H1 (cell line): ENCODE measurements around the gene USP17L30. TPM values are rescaled to one million over a fixed set of nuclear protein-coding genes. Genes with fewer than 3 reads are reported as not detected.
"Not testable (repeated sequence)": the region's sequence is repeated elsewhere in the genome, so short reads cannot be mapped to it uniquely, and the experiment has no call there.

Experiments used
- CTCF ChIA-PET: fragments of 300-600 bp; sonication (Branson Sonifier 250); formaldehyde crosslinking; loops from one replicate; lab custom pipeline; 2021; ENCODE audit not compliant: partially characterized antibody; lab: Charles Lee
- POLR2A ChIA-PET: fragments of 300-600 bp; sonication (Branson Sonifier 250); formaldehyde crosslinking; loops from one replicate; lab custom pipeline; 2021; ENCODE audit warnings: inconsistent platforms; ENCODE audit not compliant: partially characterized antibody; lab: Charles Lee
- DNase-seq, 2 experiments: peaks; one replicate each; pipeline versions ENCODE4 v3.0.0 to v3.0.0-alpha.2; 2010 to 2022; ENCODE audit warnings: low spot score in 2 of 2, low read depth in 1 of 2, mixed read lengths in 1 of 2
- FAIRE-seq: peaks from 2 replicates; lab custom pipeline; 2011; peaks lifted over from hg19 to GRCh38; lab: Jason Lieb, UNC
- H2AFZ ChIP-seq: 2 replicates; pipeline ENCODE4 v1.8.1; 2012; ENCODE audit warnings: low read length, inconsistent platforms
- H2AK5ac ChIP-seq: 2 replicates; pipeline ENCODE4 v1.6.1; 2013; ENCODE audit warnings: low read depth, low read length
- H2BK120ac ChIP-seq: replicated peaks from 2 replicates; pipeline ENCODE3; 2013; ENCODE audit warnings: low read depth, low read length, inconsistent platforms
- H2BK12ac ChIP-seq: 2 replicates; pipeline ENCODE4 v1.6.1; 2013; ENCODE audit warnings: low read depth, low read length
- H2BK15ac ChIP-seq: 2 replicates; pipeline ENCODE4 v1.6.1; 2013; ENCODE audit warnings: low read length
- H2BK20ac ChIP-seq: 2 replicates; pipeline ENCODE4 v1.6.1; 2013; ENCODE audit warnings: low read length
- H2BK5ac ChIP-seq: 2 replicates; pipeline ENCODE4 v1.6.1; 2013; ENCODE audit warnings: low read depth, low read length
- H3K14ac ChIP-seq: 2 replicates; pipeline ENCODE4 v1.6.1; 2013; ENCODE audit warnings: inconsistent platforms; ENCODE audit not compliant: insufficient read length
- H3K18ac ChIP-seq: 2 replicates; pipeline ENCODE4 v1.6.1; 2013; ENCODE audit warnings: low read length; ENCODE audit errors: extremely low read depth
- H3K23ac ChIP-seq: 2 replicates; pipeline ENCODE4 v1.6.1; 2013; ENCODE audit warnings: inconsistent platforms; ENCODE audit not compliant: insufficient read length
- H3K23me2 ChIP-seq: 2 replicates; pipeline ENCODE4 v1.6.1; 2013; ENCODE audit warnings: low read depth, low read length
- H3K27ac ChIP-seq: 2 replicates; pipeline ENCODE4 v1.6.1; 2011; ENCODE audit warnings: low read depth, low read length, inconsistent platforms
- H3K27me3 ChIP-seq, 4 experiments: replicated peaks in 1 of 4; 1 replicate in 1 of 4; 2 replicates in 3 of 4; pipeline versions ENCODE4 v1.6.1 to v1.8.1; 2011 to 2013; ENCODE audit warnings: low read length in 3 of 4, mild to moderate bottlenecking in 3 of 4, inconsistent platforms in 2 of 4, mixed read lengths in 2 of 4, moderate library complexity in 1 of 4; ENCODE audit not compliant: control insufficient read depth in 3 of 4, insufficient read depth in 3 of 4; ENCODE audit errors: extremely low read depth in 1 of 4
- H3K36me3 ChIP-seq, 4 experiments: 2 replicates each; pipeline versions ENCODE4 v1.6.1 to v1.8.1; 2011 to 2013; ENCODE audit warnings: mild to moderate bottlenecking in 4 of 4, low read length in 3 of 4, moderate library complexity in 2 of 4, control low read depth in 1 of 4, inconsistent platforms in 1 of 4; ENCODE audit not compliant: insufficient read depth in 4 of 4, control insufficient read depth in 2 of 4
- H3K4ac ChIP-seq: replicated peaks from 2 replicates; pipeline ENCODE3; 2013; ENCODE audit warnings: low read length, low read depth, mixed read lengths, inconsistent platforms; ENCODE audit not compliant: insufficient read length
- H3K4me1 ChIP-seq, 4 experiments: replicated peaks in 1 of 4; 1 replicate in 1 of 4; 2 replicates in 3 of 4; pipeline versions ENCODE4 v1.6.1 to v1.8.1; 2011 to 2013; ENCODE audit warnings: low read length in 3 of 4, inconsistent platforms in 2 of 4, mixed read lengths in 1 of 4; ENCODE audit not compliant: insufficient read depth in 4 of 4, control insufficient read depth in 3 of 4
- H3K4me2 ChIP-seq, 2 experiments: 2 replicates each; pipeline versions ENCODE4 v1.6.1 to v1.8.1; 2011 to 2013; ENCODE audit warnings: low read depth in 2 of 2, low read length in 2 of 2, control low read depth in 1 of 2, inconsistent platforms in 1 of 2, mild to moderate bottlenecking in 1 of 2; ENCODE audit not compliant: insufficient read depth in 1 of 2
- H3K4me3 ChIP-seq, 4 experiments: fragments of 200-600, 300-600 bp in 1 of 4; sonication (generic), shearing (Covaris generic), sonication (Bioruptor Twin) in 1 of 4; 2 replicates each; pipeline versions ENCODE4 v1.5.1 to v1.8.1; 2011 to 2016; ENCODE audit warnings: low read length in 4 of 4, low read depth in 3 of 4, control low read depth in 2 of 4, inconsistent platforms in 2 of 4, mild to moderate bottlenecking in 2 of 4, mixed read lengths in 1 of 4, moderate library complexity in 1 of 4; ENCODE audit not compliant: insufficient read depth in 2 of 4; ENCODE audit errors: extremely low read depth in 1 of 4
- H3K56ac ChIP-seq: replicated peaks from 2 replicates; pipeline ENCODE3; 2013; ENCODE audit warnings: low read depth, mild to moderate bottlenecking, mixed read lengths, low read length, inconsistent platforms; ENCODE audit not compliant: insufficient read length
- H3K79me1 ChIP-seq: 2 replicates; pipeline ENCODE4 v1.6.1; 2013; ENCODE audit warnings: low read depth, low read length, control low read depth
- H3K79me2 ChIP-seq, 2 experiments: 2 replicates each; pipeline versions ENCODE4 v1.6.1 to v1.8.1; 2012 to 2013; ENCODE audit warnings: low read length in 2 of 2, mild to moderate bottlenecking in 2 of 2, inconsistent platforms in 1 of 2; ENCODE audit not compliant: insufficient read depth in 2 of 2, control insufficient read depth in 1 of 2
- H3K9ac ChIP-seq, 4 experiments: replicated peaks in 1 of 4; 1 replicate in 1 of 4; 2 replicates in 3 of 4; pipeline versions ENCODE4 v1.6.1 to v1.8.1; 2011 to 2013; ENCODE audit warnings: low read depth in 3 of 4, low read length in 3 of 4, control low read depth in 2 of 4, mild to moderate bottlenecking in 2 of 4, moderate library complexity in 2 of 4, inconsistent platforms in 1 of 4; ENCODE audit errors: extremely low read depth in 1 of 4
- H3K9me3 ChIP-seq, 2 experiments: 2 replicates each; pipeline versions ENCODE4 v1.6.1 to v1.8.1; 2012 to 2013; ENCODE audit warnings: mild to moderate bottlenecking in 2 of 2, moderate library complexity in 2 of 2, control low read depth in 1 of 2, inconsistent platforms in 1 of 2, low read depth in 1 of 2, low read length in 1 of 2, mixed read lengths in 1 of 2; ENCODE audit not compliant: insufficient read depth in 2 of 2
- H4K20me1 ChIP-seq, 2 experiments: replicated peaks in 1 of 2; 2 replicates each; pipeline versions ENCODE3 to v1.8.1; 2011 to 2013; ENCODE audit warnings: inconsistent platforms in 2 of 2, low read length in 2 of 2, mild to moderate bottlenecking in 1 of 2; ENCODE audit not compliant: insufficient read depth in 2 of 2, control insufficient read depth in 1 of 2
- H4K5ac ChIP-seq: 2 replicates; pipeline ENCODE4 v1.6.1; 2013; ENCODE audit warnings: low read length, low read depth, mixed read lengths, inconsistent platforms; ENCODE audit not compliant: insufficient read length
- H4K8ac ChIP-seq: 2 replicates; pipeline ENCODE4 v1.8.0; 2013; ENCODE audit warnings: mild to moderate bottlenecking, moderate library complexity, low read length, inconsistent platforms; ENCODE audit not compliant: insufficient read depth; ENCODE audit errors: extremely low read depth
- H4K91ac ChIP-seq: replicated peaks from 2 replicates; pipeline ENCODE3; 2013; ENCODE audit warnings: low read length, mixed read lengths, inconsistent platforms; ENCODE audit not compliant: insufficient read length
- WGBS, 2 experiments: shearing (Covaris generic) in 1 of 2; methylation state at CpG; one replicate each; pipeline versions ENCODE4 v1.1.6 to v1.1.7; 2013 to 2015; ENCODE audit warnings: low lambda C conversion rate in 2 of 2, mixed read lengths in 2 of 2, inconsistent platforms in 1 of 2, low coverage in 1 of 2, missing lambda C conversion rate in 1 of 2; ENCODE audit not compliant: insufficient replicate concordance in 2 of 2, insufficient coverage in 1 of 2, insufficient read length in 1 of 2; ENCODE audit errors: extremely low coverage in 1 of 2, missing lambda C conversion rate in 1 of 2; 5-methylcytosine and 5-hydroxymethylcytosine counted together
- polyA plus RNA-seq, 7 experiments: library from polyadenylated mRNA; depleted of rRNA in 3 of 7; stranded (reverse) in 5 of 7; unstranded in 2 of 7; fragments of >200 nt in 5 of 7; fragments of 200-250 nt in 2 of 7; gene quantifications; 1 replicate in 5 of 7; 2 replicates in 1 of 7; 4 replicates in 1 of 7; pipeline versions ENCODE4 v1.2.1 to v1.2.3, GENCODE V29; 2011 to 2013; ENCODE audit warnings: missing spikeins in 2 of 7, mixed read lengths in 2 of 7
- total RNA-seq: library from RNA; stranded (reverse); fragmentation: NEBNext Ultra II Directional; extraction: Animal tissue kit (Norgen Biotek cat#: 25700); gene quantifications from 2 replicates; pipeline ENCODE4 v1.2.1, GENCODE V29; 2021

The USP17L30 gene
- total and polyA plus RNA-seq, 2 of the 8 experiments (the other 6 are each of a cell fraction or from before 2014, with no cell fraction given): not detected

DNA sequence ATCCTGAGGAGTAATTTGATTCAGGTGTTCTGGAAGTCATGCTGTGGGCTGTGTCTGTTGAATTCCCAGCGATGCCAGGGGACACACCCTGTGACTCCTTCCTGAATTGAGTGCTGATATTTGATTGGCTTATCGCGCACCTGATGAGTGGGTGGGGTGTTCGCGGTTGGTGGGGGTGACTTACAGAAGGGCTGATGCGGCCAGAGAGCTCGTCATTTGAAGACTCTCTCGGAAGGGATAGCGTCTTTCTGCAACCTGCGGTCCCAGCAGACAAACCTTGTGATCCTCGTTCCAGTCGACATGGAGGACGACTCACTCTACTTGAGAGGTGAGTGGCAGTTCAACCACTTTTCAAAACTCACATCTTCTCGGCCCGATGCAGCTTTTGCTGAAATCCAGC, 14.3 kb upstream of the USP17L30 start, which contains the start of gene USP17L28:
Gene USP17L28, plus strand, starts transcription at position 301 of the 400 bp plus-strand sequence. Its CDS starts 0 bp downstream, at position 301.
- H2BK15ac ChIP-seq, DNase-seq, H2BK20ac ChIP-seq, H3K4me3 ChIP-seq, H3K9me3 ChIP-seq, H3K9ac ChIP-seq, H3K56ac ChIP-seq, FAIRE-seq, H3K4me2 ChIP-seq, CTCF ChIA-PET, H3K23me2 ChIP-seq, H3K36me3 ChIP-seq, H3K14ac ChIP-seq, H3K23ac ChIP-seq, H3K79me1 ChIP-seq, H2AFZ ChIP-seq, H3K27me3 ChIP-seq, H3K18ac ChIP-seq, H4K5ac ChIP-seq, POLR2A ChIA-PET, H3K79me2 ChIP-seq, H4K91ac ChIP-seq, H3K4me1 ChIP-seq, H3K4ac ChIP-seq, H2AK5ac ChIP-seq, H2BK12ac ChIP-seq, H2BK120ac ChIP-seq, H3K27ac ChIP-seq, H4K20me1 ChIP-seq, H4K8ac ChIP-seq, H2BK5ac ChIP-seq: not testable (repeated sequence)
- no CpG with 5 or more reads among the region's 15 CpGs for WGBS, 2 experiments

DNA sequence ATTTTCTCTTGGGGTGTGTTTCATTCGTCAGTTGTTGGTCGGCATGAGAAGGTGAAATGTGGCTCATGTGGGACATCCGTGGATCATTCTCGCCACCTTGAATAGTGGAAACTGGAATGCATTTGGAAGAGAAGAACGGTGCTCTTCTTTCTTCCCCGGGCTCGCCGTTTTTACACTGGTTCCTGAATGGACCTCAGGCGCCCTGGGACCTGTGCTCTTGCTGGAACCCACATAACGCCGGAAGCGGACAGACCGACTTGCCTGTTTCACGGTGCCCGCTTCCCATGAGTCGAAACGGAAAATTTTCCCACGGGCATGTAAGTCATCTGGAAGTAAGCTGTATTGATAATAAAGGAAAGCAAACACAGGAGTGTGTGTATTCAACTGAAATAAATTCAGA, 12.1 kb upstream of the USP17L30 start:
- H4K5ac ChIP-seq, H3K4me1 ChIP-seq, H3K27me3 ChIP-seq, H2BK120ac ChIP-seq, POLR2A ChIA-PET, H2AFZ ChIP-seq, H3K9me3 ChIP-seq, H2BK15ac ChIP-seq, H3K36me3 ChIP-seq, H4K91ac ChIP-seq, H4K8ac ChIP-seq, H3K18ac ChIP-seq, H3K23ac ChIP-seq, FAIRE-seq, H4K20me1 ChIP-seq, H3K4ac ChIP-seq, H2BK5ac ChIP-seq, H3K79me2 ChIP-seq, H3K27ac ChIP-seq, CTCF ChIA-PET, H3K23me2 ChIP-seq, H2BK12ac ChIP-seq, H3K79me1 ChIP-seq, H2BK20ac ChIP-seq, H3K4me2 ChIP-seq, H3K14ac ChIP-seq, H3K56ac ChIP-seq, H3K9ac ChIP-seq, H3K4me3 ChIP-seq, H2AK5ac ChIP-seq: not testable (repeated sequence)
- DNase-seq: peak in 1 of 2 experiments; percentile 45
- 89% methylated on average over 14 of the region's 18 CpGs; no CpG with 5 or more reads in 1 of the 2 experiments for WGBS, 2 experiments
